SH-SY5Y (cell line): ENCODE measurements around the gene ARID3A.

Source experiments
- GATA2 ChIP-seq: IDR thresholded peaks from 2 replicates; pipeline ENCODE4 v1.6.1; 2011; ENCODE audit warnings: mild to moderate bottlenecking, low read depth, low read length
- GATA3 ChIP-seq: IDR thresholded peaks from 2 replicates; pipeline ENCODE4 v1.6.1; 2011; ENCODE audit warnings: low read depth, mild to moderate bottlenecking, low read length, moderate library complexity

The ARID3A gene

DNA sequence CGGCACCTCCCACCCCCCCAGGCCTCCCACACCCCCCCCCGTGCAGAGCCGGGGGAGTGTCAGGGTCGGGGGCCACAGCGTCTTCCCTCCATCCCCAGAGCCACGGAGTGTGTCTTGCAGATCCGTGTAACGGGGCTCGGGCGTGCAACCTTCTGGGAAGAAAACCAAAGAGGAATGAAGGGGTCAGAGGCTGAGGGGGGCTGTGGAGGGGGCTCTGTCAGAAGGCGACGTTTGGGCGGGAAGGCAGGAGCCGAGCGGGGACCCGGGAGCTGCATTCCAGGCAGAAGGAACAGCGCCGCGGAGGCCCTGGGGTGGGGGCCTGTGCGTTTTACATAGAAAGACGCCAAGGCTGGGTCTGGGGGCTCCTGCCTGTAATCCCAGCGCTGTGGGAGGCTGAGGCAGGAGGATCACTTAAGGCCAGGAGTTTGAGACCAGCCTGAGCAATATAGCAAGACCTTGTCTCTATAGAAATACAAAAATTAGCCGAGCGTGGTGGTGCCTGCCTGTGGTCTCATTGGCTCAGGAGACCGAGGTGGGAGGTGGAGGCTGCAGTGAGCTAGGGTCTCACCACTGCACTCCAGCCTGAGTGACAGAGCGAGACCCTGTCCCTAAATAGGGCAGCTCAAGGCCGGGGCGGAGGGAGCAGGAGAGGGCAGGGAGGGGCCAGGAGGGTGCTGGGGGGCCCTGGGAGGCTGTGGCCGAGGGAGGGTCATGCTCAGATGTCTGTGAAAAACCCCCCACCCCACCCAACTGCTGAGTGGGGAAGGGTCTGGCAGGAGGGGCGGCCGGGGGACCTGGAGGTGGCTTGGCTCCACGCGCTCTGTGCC lies 27.8 kb downstream of the ARID3A start:
- TF ChIP-seq GATA2, result no peak
- TF ChIP-seq GATA3, result no peak

DNA sequence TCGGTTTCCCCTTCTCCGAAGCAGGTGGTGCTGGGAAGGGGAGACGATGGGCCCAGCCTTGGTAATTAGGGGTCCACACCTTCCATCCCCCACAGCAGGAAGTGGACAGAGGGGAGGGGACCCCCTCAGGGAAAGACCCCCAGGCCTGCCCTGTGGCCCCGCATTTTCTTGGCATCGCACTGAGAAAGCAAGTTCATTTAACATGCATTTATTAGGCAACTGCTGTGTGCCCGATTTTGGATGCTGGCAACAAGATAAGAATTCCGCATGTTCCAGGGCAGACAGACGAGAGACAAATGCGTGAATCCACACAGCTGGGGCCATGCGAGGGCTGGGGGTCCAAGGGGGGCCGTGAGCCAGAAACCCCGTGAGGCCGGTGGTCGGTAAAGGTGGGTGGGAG lies 28.4 kb downstream of the ARID3A start:
- TF ChIP-seq GATA2, result no peak
- no peak for TF ChIP-seq GATA3

DNA sequence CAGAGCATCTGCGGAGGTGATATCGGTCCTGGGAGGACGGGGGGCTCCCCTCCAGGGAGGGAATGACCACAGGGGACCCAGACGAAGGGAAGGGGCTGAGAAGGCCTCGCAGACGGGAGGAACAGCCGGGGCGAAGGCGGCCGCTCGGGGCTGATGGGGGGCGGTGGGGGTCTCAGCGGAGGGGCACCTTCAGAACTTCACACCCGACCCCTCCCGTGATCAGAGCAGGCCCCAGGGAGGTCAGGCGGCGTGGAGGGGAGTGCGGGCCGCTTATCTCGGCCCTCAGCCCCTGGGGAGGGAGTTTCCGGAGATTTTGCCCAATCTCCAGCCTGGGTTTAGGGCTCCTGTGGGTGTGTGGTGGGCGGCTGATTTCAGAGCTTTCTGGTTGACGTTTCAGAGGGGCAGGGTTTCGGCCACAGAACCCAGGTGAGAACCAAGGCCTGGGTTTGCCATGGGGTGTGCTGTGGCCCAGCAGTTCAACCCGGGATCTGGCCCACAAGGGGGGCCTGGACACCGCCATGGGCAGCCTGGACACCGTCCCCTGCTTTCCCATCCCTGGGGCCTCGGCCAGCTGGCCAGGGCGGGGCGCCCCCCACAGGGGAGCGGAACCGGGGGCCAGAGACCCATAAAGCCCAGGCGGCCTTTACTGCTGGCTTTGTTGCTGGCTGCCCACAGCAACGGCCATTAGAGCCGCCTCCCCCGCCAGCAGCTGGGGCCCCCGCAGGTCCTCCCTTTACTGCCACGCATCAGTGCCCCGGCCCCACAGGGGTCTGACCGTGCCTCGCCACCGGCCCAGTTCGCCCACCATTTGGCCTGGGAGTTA lies 29.0 kb downstream of the ARID3A start:
- TF ChIP-seq GATA2, result no peak
- no peak for TF ChIP-seq GATA3

DNA sequence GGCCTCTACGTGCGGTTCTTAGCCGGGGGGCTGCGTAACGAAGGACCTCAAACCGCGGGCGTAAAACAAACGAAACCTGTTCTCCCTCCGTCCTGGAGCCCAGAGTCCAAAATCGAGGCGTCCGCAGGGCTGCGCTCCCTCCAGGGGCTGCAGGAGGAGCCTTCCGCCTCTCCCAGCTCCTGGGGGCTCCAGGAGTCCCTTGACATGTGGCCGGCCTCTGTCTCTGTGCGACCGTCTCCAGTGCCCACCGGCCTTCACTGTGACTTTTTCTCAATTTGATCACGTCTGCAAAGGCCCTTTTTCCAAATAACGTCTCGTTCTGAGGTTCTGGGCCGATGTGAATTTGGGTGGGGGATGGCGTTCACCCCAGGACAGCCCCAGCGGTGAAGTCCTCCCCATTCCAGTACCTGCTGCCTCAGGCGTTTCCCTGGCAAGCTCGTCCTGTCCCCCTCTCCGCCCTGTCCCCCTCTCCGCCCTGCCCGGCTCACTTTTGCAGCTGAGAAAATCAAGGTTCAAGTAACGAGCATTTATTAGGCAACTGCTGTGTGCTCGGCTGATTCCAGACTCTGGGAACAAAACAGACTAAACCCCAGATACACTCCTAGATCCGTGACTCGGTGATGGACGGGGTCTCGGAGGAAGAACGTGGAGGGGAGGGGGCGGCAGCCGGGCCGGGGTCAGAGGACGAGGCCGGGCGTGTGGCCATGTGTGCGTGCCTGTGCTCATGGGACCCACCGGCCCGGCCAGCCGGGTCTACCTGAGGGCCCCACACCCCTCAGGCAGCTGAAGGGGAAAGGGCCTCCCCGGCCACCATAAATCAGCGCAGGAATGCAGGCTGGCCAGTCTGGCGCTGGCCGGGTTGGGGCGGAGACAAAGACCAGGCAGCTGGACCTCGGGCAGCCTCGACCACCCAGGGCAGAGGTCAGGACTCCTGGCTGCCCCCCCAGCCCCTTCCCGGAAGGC lies 30.2 kb downstream of the ARID3A start:
- TF ChIP-seq GATA3, result no peak
- TF ChIP-seq GATA2, result no peak

- no peak for TF ChIP-seq GATA2
- TF ChIP-seq GATA3, result no peak
Measured at GRCh38 chr19:956766-957440, 31.1 kb downstream of the ARID3A start.

DNA sequence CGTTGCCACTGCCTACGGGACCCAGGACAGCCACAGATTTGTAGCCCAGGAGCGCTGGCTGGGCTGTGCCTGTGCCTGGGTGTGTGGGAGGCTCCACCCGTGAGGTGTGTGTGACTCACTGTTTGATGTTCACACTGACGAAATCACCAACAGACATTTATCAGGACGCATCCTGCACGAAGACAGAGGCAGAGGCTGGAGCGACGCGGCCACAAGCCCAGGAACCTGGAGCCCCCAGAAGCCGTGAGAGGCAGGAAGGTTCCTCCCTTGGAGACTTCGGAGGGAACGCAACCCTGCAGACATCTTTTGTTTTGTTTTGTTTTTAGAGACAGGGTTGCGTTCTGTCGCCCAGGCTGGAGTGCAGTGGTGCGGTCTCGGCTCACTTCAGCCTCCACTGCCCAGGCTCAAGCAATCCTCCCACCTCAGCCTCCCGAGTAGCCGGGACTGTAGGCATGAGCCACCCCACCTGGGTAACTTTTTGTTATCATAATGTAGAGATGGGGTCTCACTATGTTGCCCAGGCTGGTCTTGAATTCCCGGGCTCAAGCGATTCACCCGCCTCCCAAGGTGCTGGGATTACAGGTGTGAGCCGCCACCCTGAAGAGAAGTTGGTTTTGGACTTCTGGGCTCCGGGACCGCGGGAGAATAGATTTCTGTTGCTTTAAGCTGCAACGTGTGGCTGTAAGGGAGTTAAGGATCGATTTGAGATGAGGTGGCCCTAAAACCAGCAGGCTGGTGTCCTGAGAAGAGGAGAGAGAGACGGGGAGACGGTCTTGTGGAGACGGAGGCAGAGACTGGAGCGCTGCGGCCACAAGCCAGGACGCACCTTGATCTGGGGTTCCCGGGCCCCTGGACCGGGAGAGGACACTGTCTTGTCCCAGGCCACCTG lies 33.4 kb downstream of the ARID3A start:
- no peak for TF ChIP-seq GATA2
- TF ChIP-seq GATA3, result no peak

DNA sequence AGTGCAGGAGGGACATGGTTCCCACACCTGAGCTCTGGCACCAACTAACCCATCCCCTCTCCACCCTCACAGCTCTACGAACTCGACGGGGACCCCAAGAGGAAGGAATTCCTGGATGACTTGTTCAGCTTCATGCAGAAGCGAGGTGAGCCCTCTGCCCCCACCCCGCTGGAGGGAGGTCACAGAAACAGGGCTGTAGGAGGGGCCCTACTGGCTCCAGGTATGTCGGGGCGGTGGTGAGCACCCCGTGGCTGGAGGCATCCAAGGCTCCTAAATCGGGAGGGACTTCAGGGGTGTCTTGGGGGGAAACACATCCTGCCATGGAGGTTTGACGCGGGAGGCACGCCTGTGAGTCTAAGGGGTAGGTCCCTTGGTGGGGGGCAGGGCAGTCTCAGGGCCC lies 34.2 kb downstream of the ARID3A start:
- TF ChIP-seq GATA3, result no peak
- TF ChIP-seq GATA2, result no peak

DNA sequence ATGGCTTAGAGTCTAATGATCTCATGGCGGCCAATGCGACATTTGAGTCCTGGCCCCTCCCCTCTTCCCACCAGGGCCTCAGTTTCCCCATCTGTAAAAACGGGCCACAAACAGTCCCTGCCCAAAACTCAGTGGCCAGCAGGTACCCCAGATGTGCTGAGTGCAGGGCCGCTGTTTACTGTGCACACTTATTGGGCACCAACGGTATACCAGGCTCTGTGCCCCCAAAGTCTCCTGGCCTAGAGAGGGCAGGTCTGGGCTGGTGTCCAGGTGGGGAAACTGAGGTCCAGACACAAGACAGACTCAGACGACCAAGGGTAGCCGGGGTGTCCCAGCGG lies 34.7 kb downstream of the ARID3A start:
- no peak for TF ChIP-seq GATA2
- TF ChIP-seq GATA3, result no peak

GRCh38 chr19:961866-962620 lies 36.2 kb downstream of the ARID3A start:
- TF ChIP-seq GATA2, result no peak
- no peak for TF ChIP-seq GATA3

GRCh38 chr19:962683-963400 lies 37.0 kb downstream of the ARID3A start:
- TF ChIP-seq GATA3 (no peak), GATA2 (no peak)

DNA sequence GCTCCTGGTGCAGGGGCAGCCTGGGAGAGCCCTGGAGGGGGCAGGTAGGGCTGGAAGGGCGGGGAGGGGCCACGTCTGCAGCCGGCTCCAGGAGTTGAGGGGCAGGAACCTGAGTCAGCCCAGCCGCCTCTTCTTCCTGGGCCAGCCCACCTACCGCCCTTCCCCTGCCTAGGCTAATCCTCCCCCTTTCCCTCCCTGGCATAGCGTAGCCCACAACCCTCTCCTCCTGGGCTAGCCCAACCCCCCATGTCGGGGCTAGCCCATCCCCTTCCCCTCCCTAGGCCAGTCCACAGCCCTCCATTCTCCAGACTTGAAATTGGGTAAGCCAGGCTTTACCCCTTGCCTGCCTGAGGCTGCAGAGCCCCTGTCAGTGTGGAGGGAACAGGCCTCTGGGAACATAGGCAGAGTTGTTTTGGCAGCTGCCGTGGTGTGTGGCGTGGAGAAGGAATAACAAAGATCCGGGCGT lies 37.7 kb downstream of the ARID3A start:
- TF ChIP-seq GATA3 (no peak), GATA2 (no peak)

DNA sequence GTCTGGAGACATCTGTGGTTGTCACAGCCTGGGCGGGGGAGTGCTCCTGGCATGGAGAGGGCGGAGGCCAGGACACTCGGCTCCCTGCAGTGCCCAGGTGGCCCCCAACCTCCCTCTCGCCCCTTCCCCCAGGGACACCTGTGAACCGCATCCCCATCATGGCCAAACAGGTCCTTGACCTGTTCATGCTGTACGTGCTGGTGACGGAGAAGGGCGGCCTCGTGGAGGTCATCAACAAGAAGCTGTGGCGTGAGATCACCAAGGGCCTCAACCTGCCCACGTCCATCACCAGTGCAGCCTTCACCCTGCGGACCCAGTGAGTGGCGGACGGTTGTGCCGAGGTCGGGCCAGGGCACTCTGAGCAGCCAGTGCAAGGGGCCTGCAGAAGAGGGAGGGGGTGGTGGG lies 38.3 kb downstream of the ARID3A start:
- TF ChIP-seq GATA2, result no peak
- no peak for TF ChIP-seq GATA3
